SK-N-MC (cell line): ENCODE data around the gene BCDIN3D.
A peak's percentile ranks its signal among the peaks of the same experiment; 100 is the strongest.

Source experiments
- DNase-seq: peaks from one replicate; pipeline ENCODE4 v3.0.0-alpha.2; 2011; ENCODE audit warnings: low read depth, low spot score
- H3K27ac ChIP-seq: fragments of 200-600 bp; sonication (generic); 2 replicates; pipeline ENCODE4 v1.5.1; 2016; ENCODE audit warnings: mixed run types
- H3K36me3 ChIP-seq: fragments of 200-600 bp; sonication (generic); 2 replicates; pipeline ENCODE4 v1.6.1; 2017; ENCODE audit warnings: antibody characterized with exemption, low read length, mixed read lengths; ENCODE audit not compliant: insufficient read depth
- H3K4me3 ChIP-seq: fragments of 200-600 bp; sonication (generic); 2 replicates; pipeline ENCODE4 v1.5.1; 2016
- H3K9ac ChIP-seq: fragments of 200-600 bp; sonication (generic); 2 replicates; pipeline ENCODE4 v1.8.0; 2017; ENCODE audit warnings: mixed run types, mixed read lengths; ENCODE audit not compliant: insufficient read length
- H3K9me3 ChIP-seq: fragments of 200-600 bp; sonication (generic); 2 replicates; pipeline ENCODE4 v1.6.1; 2017; ENCODE audit warnings: low read depth, mild to moderate bottlenecking, antibody characterized with exemption, low read length, moderate library complexity, mixed read lengths
- EZH2 ChIP-seq: fragments of 200-600 bp; sonication (generic); IDR thresholded peaks from one replicate; pipeline ENCODE4 v1.6.1; 2017; ENCODE audit warnings: antibody characterized with exemption
- FOXP2 ChIP-seq: optimal IDR thresholded peaks from 2 replicates; pipeline ENCODE3; 2011; ENCODE audit warnings: mild to moderate bottlenecking, moderate library complexity; ENCODE audit not compliant: insufficient read depth; ENCODE audit errors: extremely low read length, control extremely low read depth
- POLR2AphosphoS5 ChIP-seq: IDR thresholded peaks from 2 replicates; pipeline ENCODE4 v1.6.1; 2012; ENCODE audit warnings: mild to moderate bottlenecking, low read depth, low read length, borderline replicate concordance

Gene BCDIN3D

GRCh38 chr12:49854976-49855375 lies 12.1 kb upstream of the BCDIN3D start:
- Histone ChIP-seq H3K36me3 (no peaks in the 10 kb centered on the region), H3K9ac (no peak overlapping the region), H3K4me3 (no peak overlapping the region), H3K9me3 (no peaks in the 10 kb centered on the region), H3K27ac (no peak overlapping the region)
- TF ChIP-seq EZH2 = no peak
- TF ChIP-seq POLR2AphosphoS5 = no peak
- no peak for TF ChIP-seq FOXP2
- no peak for DNase-seq

- no peak for DNase-seq
- no peak overlapping the region for H3K9ac ChIP-seq
- no peak overlapping the region for H3K4me3 ChIP-seq
- TF ChIP-seq FOXP2 (no peak), EZH2 (no peak), POLR2AphosphoS5 (no peak)
- no peaks in the 10 kb centered on the region for H3K9me3 ChIP-seq
- H3K27ac ChIP-seq = no peak overlapping the region
- H3K36me3 ChIP-seq = no peaks in the 10 kb centered on the region
Observed at GRCh38 chr12:49853671-49854070, 10.8 kb upstream of the BCDIN3D start.

- no peak overlapping the region for H3K4me3 ChIP-seq
Observed at GRCh38 chr12:49847161-49847560, 4.3 kb upstream of the BCDIN3D start.

GRCh38 chr12:49846032-49846431 lies 3.1 kb upstream of the BCDIN3D start:
- no peaks in the 10 kb centered on the region for H3K9me3 ChIP-seq
- no peak overlapping the region for H3K9ac ChIP-seq
- no peak for TF ChIP-seq POLR2AphosphoS5
- no peak for TF ChIP-seq FOXP2
- TF ChIP-seq EZH2 = no peak
- H3K27ac ChIP-seq = 0 out of 2 replicates have a peak overlapping the region, but pooled peaks have one; percentile 2
- no peak for DNase-seq
- no peaks in the 10 kb centered on the region for H3K36me3 ChIP-seq
- no peak overlapping the region for H3K4me3 ChIP-seq

More at GRCh38 chr12:49847161-49847560, 4.3 kb upstream of the BCDIN3D start:
- Histone ChIP-seq H3K9me3 (no peaks in the 10 kb centered on the region), H3K36me3 (no peaks in the 10 kb centered on the region), H3K27ac (no peak overlapping the region), H3K9ac (no peak overlapping the region)
- DNase-seq = no peak
- no peak for TF ChIP-seq FOXP2
- TF ChIP-seq EZH2 = no peak
- no peak for TF ChIP-seq POLR2AphosphoS5

- Histone ChIP-seq H3K27ac (peak overlapping the region; percentile 90; the same call in 1 of the 2 replicates), H3K36me3 (no peaks in the 10 kb centered on the region), H3K9me3 (no peaks in the 10 kb centered on the region), H3K9ac (peak overlapping the region; percentile 99), H3K4me3 (peak overlapping the region; percentile 99)
- DNase-seq = no peak
- TF ChIP-seq POLR2AphosphoS5 (no peak), FOXP2 (no peak), EZH2 (no peak)
Observed at GRCh38 chr12:49843876-49844437, 1.1 kb upstream of the BCDIN3D start.

GRCh38 chr12:49843411-49843810 lies 505 bp upstream of the BCDIN3D start:
- H3K36me3 ChIP-seq = no peaks in the 10 kb centered on the region
- peak overlapping the region; percentile 99 for H3K9ac ChIP-seq
- DNase-seq = no peak
- peak overlapping the region; percentile 99 for H3K4me3 ChIP-seq
- H3K9me3 ChIP-seq = no peaks in the 10 kb centered on the region
- H3K27ac ChIP-seq = peak overlapping the region; percentile 90
- TF ChIP-seq POLR2AphosphoS5 (no peak), EZH2 (no peak), FOXP2 (no peak)

GRCh38 chr12:49838973-49839633 lies 3.8 kb downstream of the BCDIN3D start:
- no peak overlapping the region for H3K9ac ChIP-seq
- TF ChIP-seq POLR2AphosphoS5 (no peak), FOXP2 (no peak), EZH2 (no peak)

GRCh38 chr12:49832836-49833421 lies 10.0 kb downstream of the BCDIN3D start:
- H3K36me3 ChIP-seq = no peaks in the 10 kb centered on the region
- peak overlapping the region; percentile 53 for H3K4me3 ChIP-seq
- TF ChIP-seq EZH2 (no peak), POLR2AphosphoS5 (no peak)
- H3K27ac ChIP-seq = peak overlapping the region; percentile 90
- peak overlapping the region; percentile 41 for H3K9ac ChIP-seq
- peak; percentile 57 for DNase-seq
- H3K9me3 ChIP-seq = no peaks in the 10 kb centered on the region

More at GRCh38 chr12:49838973-49839633, 3.8 kb downstream of the BCDIN3D start:
- Histone ChIP-seq H3K36me3 (no peaks in the 10 kb centered on the region), H3K4me3 (no peak overlapping the region), H3K9me3 (no peaks in the 10 kb centered on the region), H3K27ac (no peak overlapping the region)
- DNase-seq = no peak
